IMR-90 (cell line): ENCODE results near the gene DIPK1B. TPM values are rescaled to one million over a fixed set of nuclear protein-coding genes. Genes with fewer than 3 reads are reported as not detected.
A peak's percentile ranks its signal among the peaks of the same experiment; 100 is the strongest.

ENCODE experiments used
- ATAC-seq: fragments of 200-7000 bp; cut with Tn5 transposase; 2 replicates; pipeline ENCODE4 v1.9.1; 2020; ENCODE audit warnings: low read depth, mild to moderate bottlenecking, moderate library complexity
- BruUV-seq: library from RNA; stranded (reverse); fragments of 400-500 nt; replicated peaks from 2 replicates; lab custom pipeline; 2021; lab: Mats Ljungman, UMichigan
- CTCF ChIA-PET: fragments of 300-600 bp; formaldehyde crosslinking; extraction: SDS; loops from one replicate; lab custom pipeline; 2021; ENCODE audit warnings: antibody characterized with exemption; lab: Yijun Ruan, JAX
- POLR2A ChIA-PET: fragments of 300-600 bp; sonication (Branson Sonifier 250); formaldehyde crosslinking; loops from one replicate; lab custom pipeline; 2022; ENCODE audit warnings: antibody characterized with exemption; ENCODE audit not compliant: unreplicated experiment; lab: Charles Lee
- DNase-seq: peaks from one replicate; pipeline ENCODE4 v3.0.0; 2013
- H2AFZ ChIP-seq: replicated peaks from 2 replicates; pipeline ENCODE3; 2013; ENCODE audit warnings: low read length, mild to moderate bottlenecking; ENCODE audit not compliant: poor library complexity
- H2AK5ac ChIP-seq: 2 replicates; pipeline ENCODE4 v1.6.1; 2013; ENCODE audit warnings: low read depth, low read length, inconsistent platforms
- H2AK9ac ChIP-seq: replicated peaks from 2 replicates; pipeline ENCODE3; 2013; ENCODE audit warnings: mild to moderate bottlenecking, low read depth, low read length, moderate library complexity; ENCODE audit not compliant: poor library complexity
- H2BK120ac ChIP-seq: 2 replicates; pipeline ENCODE4 v1.6.1; 2013; ENCODE audit warnings: low read depth, low read length, inconsistent platforms
- H2BK15ac ChIP-seq: 3 replicates; pipeline ENCODE4 v1.6.1; 2013; ENCODE audit warnings: low read depth, low read length, inconsistent platforms
- H2BK20ac ChIP-seq: 2 replicates; pipeline ENCODE4 v1.6.1; 2013; ENCODE audit warnings: low read depth, mild to moderate bottlenecking, inconsistent platforms, low read length, moderate library complexity
- H2BK5ac ChIP-seq: 2 replicates; pipeline ENCODE4 v1.6.1; 2013; ENCODE audit warnings: mild to moderate bottlenecking, low read depth, low read length, inconsistent platforms; ENCODE audit not compliant: poor library complexity, severe bottlenecking
- H3K14ac ChIP-seq: replicated peaks from 2 replicates; pipeline ENCODE4 v1.6.1; 2013; ENCODE audit warnings: low read depth, low read length, inconsistent platforms
- H3K18ac ChIP-seq: 2 replicates; pipeline ENCODE4 v1.6.1; 2013; ENCODE audit warnings: low read depth, low read length, control low read depth
- H3K23ac ChIP-seq: 2 replicates; pipeline ENCODE4 v1.6.1; 2013; ENCODE audit warnings: low read depth, low read length, inconsistent platforms
- H3K27ac ChIP-seq: 2 replicates; pipeline ENCODE4 v1.5.1; 2013; ENCODE audit warnings: mild to moderate bottlenecking, control low read depth, low read length; ENCODE audit not compliant: insufficient read depth
- H3K27me3 ChIP-seq: 2 replicates; pipeline ENCODE4 v1.6.1; 2013; ENCODE audit warnings: low read length; ENCODE audit not compliant: control insufficient read depth, insufficient read depth
- H3K36me3 ChIP-seq: 2 replicates; pipeline ENCODE4 v1.6.1; 2013; ENCODE audit warnings: low read length, mixed read lengths; ENCODE audit not compliant: control insufficient read depth, insufficient read depth
- H3K4ac ChIP-seq: 2 replicates; pipeline ENCODE4 v1.6.1; 2013; ENCODE audit warnings: low read depth, low read length, inconsistent platforms
- H3K4me1 ChIP-seq: 2 replicates; pipeline ENCODE4 v1.6.1; 2013; ENCODE audit warnings: low read length, mixed read lengths; ENCODE audit not compliant: control insufficient read depth, insufficient read depth
- H3K4me2 ChIP-seq: 2 replicates; pipeline ENCODE4 v1.6.1; 2013; ENCODE audit warnings: low read depth, mild to moderate bottlenecking, control low read depth, low read length, moderate library complexity
- H3K4me3 ChIP-seq: 2 replicates; pipeline ENCODE4 v1.5.1; 2013; ENCODE audit warnings: low read depth, mild to moderate bottlenecking, control low read depth, low read length, moderate library complexity; ENCODE audit not compliant: insufficient read depth
- H3K56ac ChIP-seq: 2 replicates; pipeline ENCODE4 v1.6.1; 2013; ENCODE audit warnings: low read length, inconsistent platforms; ENCODE audit not compliant: insufficient read depth; ENCODE audit errors: extremely low read depth
- H3K79me1 ChIP-seq, 2 experiments: 2 replicates each; pipeline ENCODE4 v1.6.1; 2013; ENCODE audit warnings: low read length in 2 of 2, inconsistent platforms in 1 of 2, low read depth in 1 of 2
- H3K9ac ChIP-seq: 2 replicates; pipeline ENCODE4 v1.6.1; 2013; ENCODE audit warnings: low read depth, low read length, control low read depth
- H3K9me1 ChIP-seq: 2 replicates; pipeline ENCODE4 v1.6.1; 2013; ENCODE audit warnings: low read length, inconsistent platforms; ENCODE audit not compliant: insufficient read depth
- H3K9me3 ChIP-seq: 2 replicates; pipeline ENCODE4 v1.6.1; 2013; ENCODE audit warnings: low read length; ENCODE audit not compliant: control insufficient read depth, insufficient read depth
- H4K20me1 ChIP-seq: 2 replicates; pipeline ENCODE4 v1.6.1; 2013; ENCODE audit warnings: low read length, inconsistent platforms; ENCODE audit not compliant: insufficient read depth
- H4K5ac ChIP-seq: 2 replicates; pipeline ENCODE4 v1.6.1; 2013; ENCODE audit warnings: mild to moderate bottlenecking, low read depth, low read length, control low read depth
- H4K8ac ChIP-seq, 2 experiments: 2 replicates each; pipeline ENCODE4 v1.6.1; 2013; ENCODE audit warnings: low read depth in 2 of 2, low read length in 2 of 2, control low read depth in 1 of 2, inconsistent platforms in 1 of 2
- H4K91ac ChIP-seq: 2 replicates; pipeline ENCODE4 v1.6.1; 2013; ENCODE audit warnings: low read depth, low read length, inconsistent platforms; ENCODE audit not compliant: insufficient read depth
- CTCF ChIP-seq: conservative IDR thresholded peaks from 2 replicates; pipeline ENCODE4 v1.5.1; 2012; ENCODE audit warnings: mild to moderate bottlenecking, low read depth, low read length, improper control_type of control experiment
- SMC3 ChIP-seq: fragments of 150-350 bp; IDR thresholded peaks from 2 replicates; pipeline ENCODE4 v1.6.1; 2016; ENCODE audit warnings: low read depth, mild to moderate bottlenecking, antibody characterized with exemption, low read length, moderate library complexity
- WGBS, 2 experiments: methylation state at CpG; one replicate each; pipeline versions ENCODE4 v1.1.5 to v1.1.7; 2013; ENCODE audit warnings: missing lambda C conversion rate in 2 of 2; ENCODE audit not compliant: insufficient read length in 1 of 2; ENCODE audit errors: extremely low coverage in 2 of 2; 5-methylcytosine and 5-hydroxymethylcytosine counted together
- dilution Hi-C: fragments of 300-500 bp; cut with HindIII; formaldehyde crosslinking; loops from one replicate; pipeline ENCODE4 v1.14.3; 2018; ENCODE audit warnings: low sequenced_read_pairs; ENCODE audit not compliant: unreplicated experiment
- in situ Hi-C: fragments of 300-500 bp; cut with MboI; formaldehyde crosslinking; loops from 3 replicates; pipeline ENCODE4 v1.14.3; 2019; ENCODE audit warnings: low sequenced_read_pairs, inconsistent platforms, mixed read lengths
- intact Hi-C: fragments of 100-400 bp; cut with micrococcal nuclease; formaldehyde crosslinking; loops from 2 replicates; pipeline ENCODE4 v1.10.0; 2022
- polyA plus RNA-seq, 3 experiments: library from polyadenylated mRNA; depleted of rRNA; stranded (reverse); fragments of >200 nt; gene quantifications; 2 replicates each; pipeline ENCODE4 v1.2.3, GENCODE V29; 2012; ENCODE audit warnings: low replicate concordance in 1 of 3
- total RNA-seq: library from RNA; depleted of rRNA; stranded (reverse); fragments of >200 nt; gene quantifications from 2 replicates; pipeline ENCODE4 v1.2.3, GENCODE V29; 2012

The DIPK1B gene
- total and polyA plus RNA-seq, 2 of the 4 experiments (the other 2 are of a cell fraction), result 3.4 to 7.1 TPM

- TF ChIP-seq CTCF, result 0 out of 2 replicates have a peak, but pooled peaks have one; percentile 13
- no peak for TF ChIP-seq SMC3
- ChIA-PET POLR2A (no interaction called here), CTCF (no interaction called here)
- Histone ChIP-seq H2BK120ac (no peak within 1 kb of the TSS), H2AK5ac (no peak within 1 kb of the TSS), H3K4me3 (no peak within 1 kb of the TSS), H3K79me1 (no peaks in the 10 kb centered on the region), H3K18ac (no peak within 1 kb of the TSS), H2AFZ (peak within 1 kb of the TSS; percentile 21), H2BK15ac (no peak within 1 kb of the TSS), H3K36me3 (no peaks in the 10 kb centered on the region), H4K8ac (no peak within 1 kb of the TSS), H3K4me1 (peaks cover 3% of the 10 kb centered on the region; the same call in 1 of the 2 replicates), H3K14ac (no peak within 1 kb of the TSS), H3K56ac (no peak within 1 kb of the TSS), H3K27me3 (peaks cover 64% of the 10 kb centered on the region), H4K5ac (no peak within 1 kb of the TSS), H3K4ac (no peak within 1 kb of the TSS), H4K91ac (no peak within 1 kb of the TSS), H3K27ac (no peak within 1 kb of the TSS), H3K9me3 (no peaks in the 10 kb centered on the region), H3K9ac (no peak within 1 kb of the TSS), H3K4me2 (no peak within 1 kb of the TSS), H4K20me1 (no peaks in the 10 kb centered on the region; the same call in 1 of the 2 replicates), H3K9me1 (no peaks in the 10 kb centered on the region), H3K23ac (no peak within 1 kb of the TSS), H2AK9ac (no peak within 1 kb of the TSS), H2BK20ac (no peak within 1 kb of the TSS), H2BK5ac (no peak within 1 kb of the TSS)
- intact Hi-C loops (no loop called here), dilution Hi-C loops (no loop called here), in situ Hi-C loops (no loop called here)
- no TSS peak for BruUV-seq
- DNase-seq (no peak), ATAC-seq (no peak; the same call in 1 of the 2 replicates)
- WGBS, 2 experiments, result 27% methylated on average over 3 of the region's 25 CpGs; no CpG with 5 or more reads in 1 of the 2 experiments
These were observed 30.4 kb downstream of the DIPK1B start, which contains the start of gene LCN10 for GRCh38 chr9:136742591-136743391. Gene LCN10, minus strand, starts transcription at chr9:136742940. Its CDS starts 37 bp downstream, at chr9:136742903.
